Ascending aorta (tissue), 2 donors: ENCODE measurements around the gene NEMF. TPM values are rescaled to one million over a fixed set of nuclear protein-coding genes. Genes with fewer than 3 reads are reported as not detected.

ENCODE experiments used
- DNase-seq, 2 donors: peaks; one replicate each; pipeline ENCODE4 v3.0.0-alpha.2; 2019; ENCODE audit warnings: low spot score in 2 of 2
- H3K27ac ChIP-seq, 2 donors: fragments of 200-600 bp; sonication (generic); one replicate each; pipeline ENCODE4 v1.5.1; 2016 to 2017; ENCODE audit warnings: mild to moderate bottlenecking in 1 of 2
- H3K27me3 ChIP-seq: fragments of 200-600 bp; sonication (generic); one replicate; pipeline ENCODE4 v1.5.1; 2017
- H3K36me3 ChIP-seq, 2 donors: fragments of 200-600 bp; sonication (generic); one replicate each; pipeline ENCODE4 v1.5.1; 2016
- H3K4me1 ChIP-seq, 2 donors: fragments of 200-600 bp; sonication (generic); one replicate each; pipeline ENCODE4 v1.5.1; 2016 to 2017; ENCODE audit warnings: mild to moderate bottlenecking in 1 of 2
- H3K4me3 ChIP-seq, 2 donors: fragments of 200-600 bp; sonication (generic); one replicate each; pipeline ENCODE4 v1.5.1; 2016 to 2017; ENCODE audit warnings: mild to moderate bottlenecking in 1 of 2
- H3K9me3 ChIP-seq, 2 donors: fragments of 200-600 bp; sonication (generic); one replicate each; pipeline ENCODE4 v1.5.1; 2016
- intact Hi-C: fragments of 100-400 bp; cut with DNase I; formaldehyde crosslinking; loops from one replicate; pipeline ENCODE4 v1.15.1; 2023
- total RNA-seq: library from RNA; depleted of rRNA; stranded (reverse); fragments of >200 nt; gene quantifications from one replicate; pipeline ENCODE4 v1.1.0, GENCODE V29; 2016
- TF ChIP-seq, protein P1 (sequence below), 3 experiments: fragments of 200-600 bp in 2 of 3; fragments of 450-650 bp in 1 of 3; sonication (generic) in 2 of 3; IDR thresholded peaks; one replicate each; pipeline ENCODE4 v1.5.1; 2016 to 2019; ENCODE audit warnings: antibody characterized with exemption in 3 of 3, mild to moderate bottlenecking in 1 of 3, moderate library complexity in 1 of 3

NEMF gene
- total RNA-seq, 1 donor from 2014 or later: 14.6 TPM

DNA sequence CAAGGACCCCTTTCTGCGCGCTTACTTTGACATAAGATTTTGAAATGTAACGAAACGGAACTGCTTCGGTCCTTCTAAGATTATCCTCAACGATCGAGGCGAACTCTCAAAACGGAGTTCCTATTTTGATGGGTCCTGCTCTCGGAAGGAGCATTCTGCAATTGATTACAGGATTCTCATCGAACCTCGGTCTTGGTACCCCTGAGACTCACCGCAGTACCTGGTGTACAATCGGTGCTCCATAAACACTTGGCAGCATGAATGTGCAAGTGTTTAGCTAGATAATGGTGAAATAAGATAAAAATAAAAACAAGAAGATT lies 530 bp upstream of the NEMF start:
- Histone ChIP-seq H3K9me3 (no peaks in the 10 kb centered on the region), H3K4me3 (peak overlapping the region; percentile 81 to 92), H3K36me3 (peaks cover 3 to 25% of the 10 kb centered on the region in 2 donors), H3K27ac (peak overlapping the region; percentile 86 to 90), H3K4me1 (peaks cover 0 to 9% of the 10 kb centered on the region in 2 donors), H3K27me3 (no peaks in the 10 kb centered on the region)
- TF ChIP-seq, protein P1, sequence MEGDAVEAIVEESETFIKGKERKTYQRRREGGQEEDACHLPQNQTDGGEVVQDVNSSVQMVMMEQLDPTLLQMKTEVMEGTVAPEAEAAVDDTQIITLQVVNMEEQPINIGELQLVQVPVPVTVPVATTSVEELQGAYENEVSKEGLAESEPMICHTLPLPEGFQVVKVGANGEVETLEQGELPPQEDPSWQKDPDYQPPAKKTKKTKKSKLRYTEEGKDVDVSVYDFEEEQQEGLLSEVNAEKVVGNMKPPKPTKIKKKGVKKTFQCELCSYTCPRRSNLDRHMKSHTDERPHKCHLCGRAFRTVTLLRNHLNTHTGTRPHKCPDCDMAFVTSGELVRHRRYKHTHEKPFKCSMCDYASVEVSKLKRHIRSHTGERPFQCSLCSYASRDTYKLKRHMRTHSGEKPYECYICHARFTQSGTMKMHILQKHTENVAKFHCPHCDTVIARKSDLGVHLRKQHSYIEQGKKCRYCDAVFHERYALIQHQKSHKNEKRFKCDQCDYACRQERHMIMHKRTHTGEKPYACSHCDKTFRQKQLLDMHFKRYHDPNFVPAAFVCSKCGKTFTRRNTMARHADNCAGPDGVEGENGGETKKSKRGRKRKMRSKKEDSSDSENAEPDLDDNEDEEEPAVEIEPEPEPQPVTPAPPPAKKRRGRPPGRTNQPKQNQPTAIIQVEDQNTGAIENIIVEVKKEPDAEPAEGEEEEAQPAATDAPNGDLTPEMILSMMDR (IDR thresholded peaks at IDR 0.05): no peak
- no peak for DNase-seq
- intact Hi-C loops: loop anchor here (2.0 kb wide), 1 partner anchor 264 kb away; the partner anchor contains the start of gene VCPKMT

DNA sequence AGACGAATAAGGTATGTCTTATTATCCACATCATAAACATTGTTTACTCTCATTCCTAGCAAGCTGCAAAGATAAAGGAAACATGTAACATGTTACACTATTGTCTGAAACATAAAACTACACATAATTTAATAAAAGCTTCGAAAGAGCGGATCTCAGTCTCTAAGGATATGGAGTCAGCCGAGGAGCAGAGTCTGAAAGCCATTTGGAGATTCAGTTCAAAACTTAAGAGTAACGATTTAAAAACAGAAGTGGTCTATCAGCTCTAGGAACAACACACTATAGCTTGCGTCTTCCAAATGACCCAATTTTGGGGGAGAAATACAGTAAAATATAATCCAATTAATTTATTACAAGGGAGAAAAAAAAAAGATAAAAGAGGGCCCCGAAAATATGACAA lies 775 bp downstream of the NEMF start:
- DNase-seq: no peak
- Histone ChIP-seq H3K4me1 (peaks cover 0 to 9% of the 10 kb centered on the region in 2 donors), H3K4me3 (peak overlapping the region; percentile 81 to 92), H3K9me3 (no peaks in the 10 kb centered on the region), H3K36me3 (peaks cover 7 to 32% of the 10 kb centered on the region in 2 donors), H3K27ac (peak overlapping the region; percentile 86 to 90), H3K27me3 (no peaks in the 10 kb centered on the region)
- TF ChIP-seq, protein P1 (IDR thresholded peaks at IDR 0.05): no peak
- intact Hi-C loops: loop anchor here (2.0 kb wide), 1 partner anchor 265 kb away; the partner anchor contains the start of gene VCPKMT

DNA sequence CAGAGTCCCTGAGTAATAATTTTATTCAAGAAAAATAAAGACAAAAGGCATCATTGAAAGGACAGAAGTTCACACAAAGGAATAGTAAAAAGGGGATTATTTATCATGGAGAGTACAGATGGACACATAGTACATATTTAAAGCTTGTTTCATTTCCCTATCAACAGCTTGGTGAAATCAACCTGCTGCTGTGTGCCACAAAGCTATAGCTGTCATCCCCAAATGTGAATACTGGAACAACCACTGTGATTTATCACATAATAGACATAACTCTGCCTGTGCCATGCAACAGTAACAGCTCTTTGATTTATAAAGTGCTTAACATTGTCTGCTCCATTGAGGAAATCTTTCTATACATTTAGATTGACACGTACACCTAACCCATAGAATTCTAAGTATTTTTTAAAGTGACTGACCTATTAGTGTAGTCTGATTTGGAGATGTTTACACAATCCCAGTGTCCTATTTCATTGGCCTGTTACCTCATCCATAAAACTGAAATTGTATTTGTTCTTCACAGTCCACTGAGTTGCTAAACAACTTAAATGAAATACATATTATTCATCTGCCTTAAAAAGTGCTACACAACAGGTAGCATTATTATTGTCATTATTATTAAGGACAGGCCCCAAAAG lies 3.3 kb downstream of the NEMF start:
- TF ChIP-seq, protein P1 (IDR thresholded peaks at IDR 0.05): no peak
- Histone ChIP-seq H3K27ac (no peak overlapping the region), H3K4me1 (peaks cover 0 to 9% of the 10 kb centered on the region in 2 donors), H3K9me3 (no peaks in the 10 kb centered on the region), H3K27me3 (no peaks in the 10 kb centered on the region), H3K4me3 (no peak overlapping the region), H3K36me3 (peaks cover 25 to 56% of the 10 kb centered on the region in 2 donors)
- DNase-seq: no peak
- intact Hi-C loops: no loop called here

DNA sequence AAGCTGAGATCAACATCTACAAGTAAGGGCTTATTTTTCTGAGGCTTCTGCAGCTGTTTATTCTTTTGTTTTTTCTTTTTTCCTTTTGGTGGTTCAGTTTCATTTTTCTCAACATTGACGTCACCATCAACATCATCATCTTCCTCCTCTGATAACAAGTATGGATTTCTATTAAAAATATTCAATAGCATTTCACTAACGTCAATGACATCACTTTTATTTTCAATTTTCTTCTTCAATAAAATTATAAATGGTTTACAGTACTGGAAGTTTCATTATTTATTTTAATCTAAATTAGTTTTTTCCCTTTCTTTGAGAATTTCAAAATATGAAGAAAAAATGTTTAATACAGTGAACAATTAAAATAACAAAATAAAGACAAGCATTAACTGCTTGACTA lies 23.9 kb downstream of the NEMF start:
- TF ChIP-seq, protein P1 (IDR thresholded peaks at IDR 0.05): no peak
- Histone ChIP-seq H3K4me3 (no peak overlapping the region), H3K4me1 (no peaks in the 10 kb centered on the region), H3K9me3 (no peaks in the 10 kb centered on the region), H3K36me3 (peaks cover 81 to 94% of the 10 kb centered on the region in 2 donors), H3K27ac (no peak overlapping the region), H3K27me3 (no peaks in the 10 kb centered on the region)
- no peak for DNase-seq
- intact Hi-C loops: no loop called here

DNA sequence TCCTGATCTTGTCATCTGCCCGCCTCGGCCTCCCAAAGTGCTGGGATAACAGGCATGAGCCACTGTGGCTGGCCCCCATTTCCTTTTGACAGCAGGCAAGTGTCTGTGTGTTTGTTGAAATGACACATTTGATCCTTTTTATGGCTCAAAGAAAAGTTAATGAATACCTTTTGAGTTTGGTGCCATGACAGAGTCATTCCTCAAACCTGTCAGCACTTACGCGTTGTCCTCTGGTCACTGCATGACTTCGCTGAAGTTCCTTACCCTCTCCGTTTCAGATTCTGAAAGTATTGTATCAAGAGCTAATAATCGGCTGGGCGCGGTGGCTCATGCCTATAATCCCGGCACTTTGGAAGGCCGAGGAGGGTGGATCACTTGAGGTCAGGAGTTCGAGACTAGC lies 32.4 kb downstream of the NEMF start:
- Histone ChIP-seq H3K27ac (no peak overlapping the region), H3K4me3 (no peak overlapping the region), H3K4me1 (no peaks in the 10 kb centered on the region), H3K36me3 (peaks cover 70 to 81% of the 10 kb centered on the region in 2 donors), H3K27me3 (no peaks in the 10 kb centered on the region), H3K9me3 (peaks cover 12 to 13% of the 10 kb centered on the region in 2 donors)
- TF ChIP-seq, protein P1 (IDR thresholded peaks at IDR 0.05): no peak
- intact Hi-C loops: no loop called here
- no peak for DNase-seq
